GM12892 (cell line): ENCODE results near the gene EDDM3A.
"Not testable (repeated sequence)": the region's sequence is repeated elsewhere in the genome, so short reads cannot be mapped to it uniquely, and the experiment has no call there.

Experiments
- DNase-seq: peaks from one replicate; pipeline ENCODE4 v3.0.0; 2011; ENCODE audit not compliant: insufficient read length
- FAIRE-seq: peaks from 2 replicates; lab custom pipeline; 2011; peaks lifted over from hg19 to GRCh38; lab: Jason Lieb, UNC
- POLR2A ChIP-seq: IDR thresholded peaks from 2 replicates; pipeline ENCODE4 v1.6.1; 2011; ENCODE audit warnings: low read depth, low read length, control low read depth
- POLR2AphosphoS5 ChIP-seq: IDR thresholded peaks from 2 replicates; pipeline ENCODE4 v1.6.1; 2011; ENCODE audit warnings: low read depth, low read length, control low read depth
- TAF1 ChIP-seq: IDR thresholded peaks from 2 replicates; pipeline ENCODE4 v1.6.1; 2011; ENCODE audit warnings: low read depth, mild to moderate bottlenecking, control low read depth, low read length, borderline replicate concordance

The EDDM3A gene

GRCh38 chr14:20714593-20715250 is 31.0 kb upstream of the EDDM3A start:
- FAIRE-seq: no peak
- no peak for DNase-seq
- TF ChIP-seq TAF1 (no peak), POLR2A (no peak), POLR2AphosphoS5 (no peak)

GRCh38 chr14:20719777-20720176 is 25.9 kb upstream of the EDDM3A start:
- no peak for FAIRE-seq
- DNase-seq: no peak
- TF ChIP-seq POLR2AphosphoS5: no peak
- TF ChIP-seq TAF1: no peak
- TF ChIP-seq POLR2A: no peak

DNA sequence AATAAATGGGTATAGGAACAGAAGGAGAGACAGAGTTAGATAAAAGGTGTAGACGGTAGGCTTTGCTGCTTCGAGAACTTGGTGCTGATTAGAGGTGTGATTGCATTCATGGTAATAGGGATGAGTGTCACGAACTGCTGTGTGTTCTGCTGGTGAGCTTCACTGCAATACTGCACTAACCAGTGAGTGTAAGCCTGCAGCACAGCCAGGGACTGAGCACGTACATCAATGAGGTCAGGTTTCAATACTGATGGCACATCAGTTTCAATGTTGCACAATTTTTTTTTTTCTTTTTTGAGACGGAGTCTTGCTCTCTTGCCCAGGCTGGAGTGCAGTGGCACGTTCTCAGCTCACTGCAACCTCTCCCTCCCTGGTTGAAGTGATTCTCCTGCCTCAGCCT is 24.9 kb upstream of the EDDM3A start:
- no peak for FAIRE-seq
- no peak for DNase-seq
- TF ChIP-seq TAF1: no peak
- TF ChIP-seq POLR2AphosphoS5: no peak
- no peak for TF ChIP-seq POLR2A

- DNase-seq (no peak), FAIRE-seq (no peak)
- no peak for TF ChIP-seq POLR2A
Observed at GRCh38 chr14:20722016-20722415, 23.7 kb upstream of the EDDM3A start.

DNA sequence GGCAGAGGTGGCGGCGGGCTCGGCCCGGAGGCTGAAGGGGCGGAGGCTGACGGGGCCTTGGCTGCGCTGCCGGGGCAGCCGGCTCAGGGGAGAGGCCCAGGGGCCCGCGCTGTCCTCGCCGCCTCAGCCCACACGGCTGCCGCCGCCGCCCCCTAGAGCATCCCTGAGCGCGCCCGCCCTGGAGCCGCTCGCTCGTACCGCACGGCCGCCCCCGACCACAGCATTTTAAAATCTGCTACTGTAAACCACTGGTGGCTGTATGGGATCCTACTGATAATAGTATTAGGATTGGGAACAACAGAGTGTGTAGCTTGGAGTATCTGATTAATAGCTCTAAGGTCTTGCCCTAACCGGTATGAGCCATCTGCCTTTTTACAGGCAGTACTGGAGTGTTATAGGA is 22.2 kb upstream of the EDDM3A start:
- no peak for FAIRE-seq
- no peak for DNase-seq
- TF ChIP-seq TAF1 (no peak), POLR2A (no peak), POLR2AphosphoS5 (no peak)

GRCh38 chr14:20726121-20726520 is 19.6 kb upstream of the EDDM3A start:
- not testable (repeated sequence) for DNase-seq, FAIRE-seq

- no peak for FAIRE-seq
- no peak for DNase-seq
- TF ChIP-seq POLR2A: no peak
- TF ChIP-seq TAF1: no peak
Observed at GRCh38 chr14:20726531-20726930, 19.2 kb upstream of the EDDM3A start.

DNA sequence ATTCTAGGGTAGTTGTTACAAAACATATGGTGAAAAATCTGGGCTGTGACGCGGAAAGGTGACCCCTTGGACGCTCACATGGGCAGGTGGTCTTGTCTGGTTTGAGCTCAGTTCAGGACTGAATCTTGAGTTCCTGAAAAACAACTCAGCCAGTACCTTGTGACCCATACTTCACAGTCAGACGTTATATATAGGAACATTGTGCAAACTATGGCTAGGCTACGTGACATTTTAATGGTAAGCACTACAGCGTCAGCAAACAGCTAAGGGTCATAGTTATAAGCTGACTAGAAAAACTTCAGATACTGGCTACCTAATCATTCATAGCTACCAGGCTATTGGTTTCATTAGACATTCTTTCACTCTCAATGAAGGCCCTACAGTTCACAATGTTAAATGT is 14.8 kb upstream of the EDDM3A start:
- FAIRE-seq: no peak
- DNase-seq: no peak
- TF ChIP-seq POLR2A (no peak), POLR2AphosphoS5 (no peak), TAF1 (no peak)

DNA sequence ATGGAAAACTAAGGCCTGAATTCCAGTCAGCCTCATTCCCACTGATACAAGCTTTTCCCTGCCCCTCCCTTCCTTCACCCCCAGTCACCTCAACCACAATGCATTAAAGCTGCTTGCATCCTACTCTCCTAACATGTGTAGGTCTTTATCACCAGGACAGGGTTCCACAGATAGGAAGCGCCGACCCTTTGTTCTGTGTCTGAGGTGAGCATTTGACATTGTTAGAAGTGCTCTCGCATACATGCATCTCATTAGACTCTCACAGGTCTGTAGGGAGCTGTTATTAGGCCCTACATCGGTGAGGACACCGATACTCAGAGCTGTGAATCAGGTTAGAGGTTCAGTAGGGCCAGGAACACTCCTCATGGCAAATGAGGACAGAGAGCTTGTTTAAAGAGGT is 13.2 kb upstream of the EDDM3A start:
- FAIRE-seq (no peak), DNase-seq (no peak)
- TF ChIP-seq POLR2A: no peak
- TF ChIP-seq TAF1: no peak
- TF ChIP-seq POLR2AphosphoS5: no peak

DNA sequence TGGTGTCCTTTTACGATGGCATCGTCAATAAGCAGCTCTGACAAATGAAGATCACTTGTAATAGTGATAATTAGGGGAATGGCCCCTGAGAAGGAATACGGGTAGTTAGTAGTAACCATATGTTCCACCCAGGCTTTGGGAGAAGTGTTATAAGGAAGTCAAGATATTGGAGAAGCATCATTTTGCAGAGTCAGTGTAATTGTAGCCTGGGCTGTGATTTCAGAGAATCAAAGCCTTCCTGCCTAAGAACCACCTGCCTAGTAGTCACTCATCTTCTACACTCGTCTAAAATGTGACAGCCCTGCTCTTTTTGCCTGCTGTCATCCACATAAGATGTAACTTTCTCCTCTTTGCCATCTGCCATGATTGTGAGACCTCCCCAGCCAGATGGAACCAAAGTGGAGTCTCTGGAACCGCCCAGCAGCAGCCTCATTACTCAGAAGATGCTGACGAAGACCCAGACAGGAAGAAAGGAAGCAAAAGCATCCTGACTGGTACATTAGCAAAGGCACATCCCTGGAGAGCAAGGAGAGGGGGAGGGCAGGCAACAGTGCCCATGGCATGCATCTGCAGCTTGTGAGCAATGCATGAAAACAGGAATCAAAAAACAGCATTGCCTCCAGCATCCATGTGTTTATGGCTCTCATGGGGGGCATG is 12.6 kb upstream of the EDDM3A start:
- DNase-seq: no peak
- no peak for FAIRE-seq
- TF ChIP-seq POLR2A (no peak), TAF1 (no peak), POLR2AphosphoS5 (no peak)

GRCh38 chr14:20733684-20734429 is 11.8 kb upstream of the EDDM3A start:
- no peak for DNase-seq
- TF ChIP-seq POLR2AphosphoS5 (no peak), TAF1 (no peak), POLR2A (no peak)
- no peak for FAIRE-seq

- TF ChIP-seq TAF1: no peak
- no peak for DNase-seq
- no peak for FAIRE-seq
Observed at GRCh38 chr14:20734430-20734806, 11.3 kb upstream of the EDDM3A start.

DNA sequence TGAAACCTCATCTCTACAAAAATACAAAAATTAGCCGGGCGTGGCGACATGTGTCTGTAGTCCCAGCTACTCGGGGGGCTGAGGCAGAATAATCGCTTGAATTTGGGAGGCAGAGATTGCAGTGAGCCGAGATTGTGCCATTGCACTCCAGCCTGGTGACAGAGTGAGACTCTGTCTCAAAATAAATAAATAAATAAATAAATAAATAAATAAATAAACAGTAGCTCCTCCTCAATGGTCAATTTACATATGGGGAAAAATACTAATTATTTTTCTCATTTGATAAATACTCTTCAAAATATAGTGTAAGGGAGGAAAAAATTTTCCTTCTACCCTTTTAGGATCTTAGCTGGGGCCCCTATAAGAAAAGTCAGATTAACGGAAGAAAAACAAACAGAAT is 7.4 kb upstream of the EDDM3A start:
- DNase-seq, FAIRE-seq: not testable (repeated sequence)
